Natural killer cell treated with Interleukin-12 subunit alpha and Interleukin-12 subunit beta and Interleukin-15 and Interleukin-18, amount 100 ng/mL, for 72 hours (primary cell): Measurements from ENCODE around the gene MGMT. TPM values are rescaled to one million over a fixed set of nuclear protein-coding genes. Genes with fewer than 3 reads are reported as not detected.

Source experiments
- ATAC-seq, 2 donors: fragments of 150-1000 bp; cut with Tn5 transposase in 1 of 2; sonication (Bioruptor Pico), chemical (Tn5 transposase) in 1 of 2; 2 replicates each; pipeline ENCODE4 v1.10.0; 2021
- DNase-seq: peaks from one replicate; pipeline ENCODE4 v3.0.0; 2022; ENCODE audit warnings: low spot score
- H3K27ac Mint-ChIP-seq, 2 donors: 1 replicate in 1 of 2; 2 replicates in 1 of 2; pipeline ENCODE4 v1.8.0; 2022; ENCODE audit warnings: mixed read lengths in 2 of 2, mild to moderate bottlenecking in 1 of 2, moderate library complexity in 1 of 2
- H3K27me3 Mint-ChIP-seq, 2 donors: 1 replicate in 1 of 2; 2 replicates in 1 of 2; pipeline ENCODE4 v1.8.0; 2022; ENCODE audit warnings: mixed read lengths in 2 of 2
- H3K36me3 Mint-ChIP-seq: one replicate; pipeline ENCODE4 v1.8.0; 2022; ENCODE audit warnings: mixed read lengths
- H3K4me1 Mint-ChIP-seq, 2 donors: 1 replicate in 1 of 2; 2 replicates in 1 of 2; pipeline ENCODE4 v1.8.0; 2022; ENCODE audit warnings: low read depth in 2 of 2, mixed read lengths in 2 of 2, mild to moderate bottlenecking in 1 of 2
- H3K4me3 Mint-ChIP-seq: one replicate; pipeline ENCODE4 v1.8.0; 2022; ENCODE audit warnings: mixed read lengths
- H3K9me3 Mint-ChIP-seq: 2 replicates; pipeline ENCODE4 v1.8.0; 2022; ENCODE audit warnings: mixed read lengths
- total RNA-seq, 2 donors: library from RNA; stranded (reverse); gene quantifications; one replicate each; pipeline ENCODE4 v1.2.3, GENCODE V29; 2022

MGMT gene
- total RNA-seq, 2 donors from 2014 or later, result 14.3 to 23.6 TPM

GRCh38 chr10:129631870-129632623 is 165.0 kb downstream of the MGMT start:
- ATAC-seq (no peak), DNase-seq (no peak)
- Mint-ChIP-seq H3K4me1 (peaks cover 8 to 12% of the 10 kb centered on the region in 2 donors), H3K27ac (no peak overlapping the region), H3K4me3 (no peak overlapping the region), H3K36me3 (peaks cover 10% of the 10 kb centered on the region), H3K27me3 (no peaks in the 10 kb centered on the region), H3K9me3 (peaks cover 4% of the 10 kb centered on the region)

- no peak for DNase-seq
- no peaks in the 10 kb centered on the region for H3K27me3 Mint-ChIP-seq
- H3K36me3 Mint-ChIP-seq, result peaks cover 10% of the 10 kb centered on the region
- H3K27ac Mint-ChIP-seq, result no peak overlapping the region
- peaks cover 4% of the 10 kb centered on the region for H3K9me3 Mint-ChIP-seq
- no peak overlapping the region for H3K4me3 Mint-ChIP-seq
- H3K4me1 Mint-ChIP-seq, result peaks cover 0 to 4% of the 10 kb centered on the region in 2 donors
- ATAC-seq, result no peak
Measured at GRCh38 chr10:129637010-129637409, 170.0 kb downstream of the MGMT start.

- Mint-ChIP-seq H3K4me3 (no peak overlapping the region), H3K27me3 (no peaks in the 10 kb centered on the region), H3K4me1 (no peaks in the 10 kb centered on the region), H3K9me3 (peaks cover 4% of the 10 kb centered on the region), H3K27ac (no peak overlapping the region), H3K36me3 (peaks cover 10% of the 10 kb centered on the region)
- DNase-seq (no peak), ATAC-seq (no peak)
Measured at GRCh38 chr10:129637846-129638245, 170.8 kb downstream of the MGMT start.

GRCh38 chr10:129641351-129641750 is 174.3 kb downstream of the MGMT start:
- Mint-ChIP-seq H3K27me3 (no peaks in the 10 kb centered on the region), H3K4me1 (peaks cover 0 to 7% of the 10 kb centered on the region in 2 donors), H3K9me3 (no peaks in the 10 kb centered on the region), H3K4me3 (no peak overlapping the region), H3K36me3 (no peaks in the 10 kb centered on the region), H3K27ac (no peak overlapping the region)
- DNase-seq (no peak), ATAC-seq (no peak)

GRCh38 chr10:129641982-129642381 is 174.9 kb downstream of the MGMT start:
- Mint-ChIP-seq H3K4me3 (no peak overlapping the region), H3K9me3 (no peaks in the 10 kb centered on the region), H3K36me3 (no peaks in the 10 kb centered on the region), H3K4me1 (peaks cover 0 to 7% of the 10 kb centered on the region in 2 donors), H3K27me3 (no peaks in the 10 kb centered on the region), H3K27ac (no peak overlapping the region)
- no peak for ATAC-seq
- DNase-seq, result no peak

GRCh38 chr10:129642427-129642826 is 175.4 kb downstream of the MGMT start:
- no peak overlapping the region for H3K4me3 Mint-ChIP-seq
- no peaks in the 10 kb centered on the region for H3K36me3 Mint-ChIP-seq
- no peak overlapping the region for H3K27ac Mint-ChIP-seq
- H3K4me1 Mint-ChIP-seq, result peaks cover 0 to 7% of the 10 kb centered on the region in 2 donors
- H3K27me3 Mint-ChIP-seq, result no peaks in the 10 kb centered on the region
- DNase-seq (no peak), ATAC-seq (no peak)
- H3K9me3 Mint-ChIP-seq, result no peaks in the 10 kb centered on the region

- H3K9me3 Mint-ChIP-seq, result no peaks in the 10 kb centered on the region
- no peaks in the 10 kb centered on the region for H3K27me3 Mint-ChIP-seq
- no peak overlapping the region for H3K27ac Mint-ChIP-seq
- no peak overlapping the region for H3K4me3 Mint-ChIP-seq
- peaks cover 0 to 7% of the 10 kb centered on the region in 2 donors for H3K4me1 Mint-ChIP-seq
- H3K36me3 Mint-ChIP-seq, result no peaks in the 10 kb centered on the region
- DNase-seq (no peak), ATAC-seq (no peak)
Measured at GRCh38 chr10:129643266-129643665, 176.2 kb downstream of the MGMT start.

- Mint-ChIP-seq H3K27me3 (no peaks in the 10 kb centered on the region), H3K27ac (peak overlapping the region in 1 of 2 donors; percentile 56), H3K4me3 (no peak overlapping the region), H3K9me3 (no peaks in the 10 kb centered on the region), H3K4me1 (peaks cover 0 to 7% of the 10 kb centered on the region in 2 donors), H3K36me3 (no peaks in the 10 kb centered on the region)
- ATAC-seq, result no peak
- DNase-seq, result no peak
Measured at GRCh38 chr10:129645487-129645886, 178.4 kb downstream of the MGMT start.

GRCh38 chr10:129646973-129647372 is 179.9 kb downstream of the MGMT start:
- Mint-ChIP-seq H3K27me3 (no peaks in the 10 kb centered on the region), H3K4me3 (no peak overlapping the region), H3K9me3 (no peaks in the 10 kb centered on the region), H3K36me3 (no peaks in the 10 kb centered on the region), H3K27ac (no peak overlapping the region), H3K4me1 (peaks cover 0 to 7% of the 10 kb centered on the region in 2 donors)
- DNase-seq, result no peak
- no peak for ATAC-seq

GRCh38 chr10:129647590-129647989 is 180.5 kb downstream of the MGMT start:
- no peak overlapping the region for H3K4me3 Mint-ChIP-seq
- H3K4me1 Mint-ChIP-seq, result peaks cover 0 to 7% of the 10 kb centered on the region in 2 donors
- ATAC-seq (no peak), DNase-seq (no peak)
- H3K36me3 Mint-ChIP-seq, result no peaks in the 10 kb centered on the region
- no peaks in the 10 kb centered on the region for H3K27me3 Mint-ChIP-seq
- no peak overlapping the region for H3K27ac Mint-ChIP-seq
- no peaks in the 10 kb centered on the region for H3K9me3 Mint-ChIP-seq

- no peak overlapping the region for H3K4me3 Mint-ChIP-seq
- H3K27ac Mint-ChIP-seq, result no peak overlapping the region
- no peaks in the 10 kb centered on the region for H3K36me3 Mint-ChIP-seq
- ATAC-seq (no peak), DNase-seq (no peak)
- H3K9me3 Mint-ChIP-seq, result no peaks in the 10 kb centered on the region
- peaks cover 0 to 10% of the 10 kb centered on the region in 2 donors for H3K4me1 Mint-ChIP-seq
- H3K27me3 Mint-ChIP-seq, result no peaks in the 10 kb centered on the region
Measured at GRCh38 chr10:129648856-129649255, 181.8 kb downstream of the MGMT start.

GRCh38 chr10:129652021-129652420 is 185.0 kb downstream of the MGMT start:
- no peak for ATAC-seq
- no peak overlapping the region for H3K4me3 Mint-ChIP-seq
- peaks cover 0 to 10% of the 10 kb centered on the region in 2 donors for H3K4me1 Mint-ChIP-seq
- H3K9me3 Mint-ChIP-seq, result no peaks in the 10 kb centered on the region
- no peaks in the 10 kb centered on the region for H3K36me3 Mint-ChIP-seq
- H3K27me3 Mint-ChIP-seq, result no peaks in the 10 kb centered on the region
- no peak overlapping the region for H3K27ac Mint-ChIP-seq
- no peak for DNase-seq

GRCh38 chr10:129652521-129653201 is 185.6 kb downstream of the MGMT start:
- no peaks in the 10 kb centered on the region for H3K27me3 Mint-ChIP-seq
- no peaks in the 10 kb centered on the region for H3K9me3 Mint-ChIP-seq
- H3K36me3 Mint-ChIP-seq, result no peaks in the 10 kb centered on the region
- ATAC-seq (peak in 1 of 2 donors; percentile 38), DNase-seq (no peak)
- H3K4me3 Mint-ChIP-seq, result no peak overlapping the region
- no peak overlapping the region for H3K27ac Mint-ChIP-seq
- H3K4me1 Mint-ChIP-seq, result peaks cover 0 to 10% of the 10 kb centered on the region in 2 donors

- no peak overlapping the region for H3K4me3 Mint-ChIP-seq
- no peaks in the 10 kb centered on the region for H3K27me3 Mint-ChIP-seq
- peak in 1 of 2 donors; percentile 33 for ATAC-seq
- H3K36me3 Mint-ChIP-seq, result no peaks in the 10 kb centered on the region
- peaks cover 0 to 10% of the 10 kb centered on the region in 2 donors for H3K4me1 Mint-ChIP-seq
- DNase-seq, result no peak
- H3K27ac Mint-ChIP-seq, result peak overlapping the region in 1 of 2 donors; percentile 42
- no peaks in the 10 kb centered on the region for H3K9me3 Mint-ChIP-seq
Measured at GRCh38 chr10:129653428-129653827, 186.4 kb downstream of the MGMT start.
